IPS-18c (cell line): ENCODE results near the gene HOXD8.

Experiments
- H3K4me3 ChIP-seq: 2 replicates; pipeline ENCODE4 v1.7.0; 2013; ENCODE audit warnings: low read depth, mild to moderate bottlenecking, low read length, moderate library complexity; ENCODE audit not compliant: insufficient read depth
- H3K9me3 ChIP-seq: one replicate; pipeline ENCODE4 v1.6.1; 2013; ENCODE audit warnings: mild to moderate bottlenecking, low read length, moderate library complexity; ENCODE audit not compliant: control insufficient read depth, insufficient read depth

Gene HOXD8

DNA sequence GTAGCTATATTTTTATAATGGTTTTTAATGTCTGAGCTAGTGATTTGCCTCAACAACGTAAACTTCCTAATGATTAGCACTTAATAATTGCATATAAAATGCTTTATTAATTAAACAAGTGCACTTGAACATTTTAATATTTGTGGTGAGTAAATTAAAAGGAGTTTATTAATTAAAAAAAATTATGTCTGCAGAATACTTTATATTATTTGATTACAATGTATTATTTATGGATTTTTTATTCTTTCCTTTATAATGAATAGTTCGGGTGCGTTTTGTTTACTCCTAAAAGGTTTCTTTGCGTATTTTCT is 2.3 kb downstream of the HOXD8 start:
- no peaks in the 10 kb centered on the region for H3K9me3 ChIP-seq

GRCh38 chr2:176132205-176133171 is 3.0 kb downstream of the HOXD8 start:
- Histone ChIP-seq H3K4me3 (no peak overlapping the region), H3K9me3 (no peaks in the 10 kb centered on the region)

More for the DNA sequence above, 2.3 kb downstream of the HOXD8 start:
- no peak overlapping the region for H3K4me3 ChIP-seq

GRCh38 chr2:176133389-176133788 is 3.9 kb downstream of the HOXD8 start:
- no peak overlapping the region for H3K4me3 ChIP-seq

GRCh38 chr2:176134035-176134434 is 4.5 kb downstream of the HOXD8 start:
- Histone ChIP-seq H3K4me3 (no peak overlapping the region), H3K9me3 (no peaks in the 10 kb centered on the region)

More at GRCh38 chr2:176133389-176133788, 3.9 kb downstream of the HOXD8 start:
- H3K9me3 ChIP-seq = no peaks in the 10 kb centered on the region

GRCh38 chr2:176135035-176135440 is 5.5 kb downstream of the HOXD8 start:
- H3K4me3 ChIP-seq = no peak overlapping the region
- H3K9me3 ChIP-seq = no peaks in the 10 kb centered on the region

- Histone ChIP-seq H3K9me3 (no peaks in the 10 kb centered on the region), H3K4me3 (peak overlapping the region; percentile 44; the same call in 1 of the 2 replicates)
These were observed 7.1 kb downstream of the HOXD8 start for GRCh38 chr2:176136374-176137251.

DNA sequence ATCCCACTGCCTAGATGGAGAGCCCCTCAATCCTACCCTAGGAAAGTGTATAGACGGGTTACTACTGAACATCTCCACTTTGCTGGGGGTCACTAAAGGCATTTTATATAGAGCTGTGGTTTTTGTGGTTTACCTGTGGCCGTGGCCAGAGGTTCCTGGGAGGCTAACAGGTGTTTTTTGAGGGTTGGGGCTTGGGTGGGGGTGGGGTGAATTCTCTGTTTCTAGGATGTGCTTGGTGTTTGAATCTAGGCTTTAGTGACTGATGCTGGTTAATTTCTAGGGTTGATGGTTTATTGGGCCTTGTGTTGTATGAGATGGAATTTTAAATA is 7.7 kb downstream of the HOXD8 start:
- Histone ChIP-seq H3K4me3 (no peak overlapping the region), H3K9me3 (no peaks in the 10 kb centered on the region)

GRCh38 chr2:176137906-176138305 is 8.4 kb downstream of the HOXD8 start:
- Histone ChIP-seq H3K9me3 (no peaks in the 10 kb centered on the region), H3K4me3 (no peak overlapping the region)

DNA sequence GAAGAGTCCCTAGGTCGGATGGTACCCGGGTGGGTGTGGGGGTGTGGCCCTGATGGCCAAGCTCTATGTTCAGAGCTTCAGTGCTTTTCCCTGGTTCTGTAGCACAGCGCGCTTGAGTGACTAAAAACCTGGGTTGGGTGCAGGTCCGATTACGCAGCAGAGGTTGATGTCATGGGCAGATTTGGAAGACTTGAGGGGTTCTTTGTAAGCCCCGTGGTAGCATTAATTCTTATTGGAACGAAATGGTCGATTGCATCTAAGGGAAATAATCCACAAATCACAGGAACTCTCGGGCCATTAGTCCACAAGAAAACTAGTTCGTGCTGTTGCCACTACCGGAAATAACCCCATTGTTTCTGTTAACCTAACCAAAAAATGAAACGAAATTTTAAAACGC is 9.0 kb downstream of the HOXD8 start:
- H3K4me3 ChIP-seq = no peak overlapping the region
- no peaks in the 10 kb centered on the region for H3K9me3 ChIP-seq

DNA sequence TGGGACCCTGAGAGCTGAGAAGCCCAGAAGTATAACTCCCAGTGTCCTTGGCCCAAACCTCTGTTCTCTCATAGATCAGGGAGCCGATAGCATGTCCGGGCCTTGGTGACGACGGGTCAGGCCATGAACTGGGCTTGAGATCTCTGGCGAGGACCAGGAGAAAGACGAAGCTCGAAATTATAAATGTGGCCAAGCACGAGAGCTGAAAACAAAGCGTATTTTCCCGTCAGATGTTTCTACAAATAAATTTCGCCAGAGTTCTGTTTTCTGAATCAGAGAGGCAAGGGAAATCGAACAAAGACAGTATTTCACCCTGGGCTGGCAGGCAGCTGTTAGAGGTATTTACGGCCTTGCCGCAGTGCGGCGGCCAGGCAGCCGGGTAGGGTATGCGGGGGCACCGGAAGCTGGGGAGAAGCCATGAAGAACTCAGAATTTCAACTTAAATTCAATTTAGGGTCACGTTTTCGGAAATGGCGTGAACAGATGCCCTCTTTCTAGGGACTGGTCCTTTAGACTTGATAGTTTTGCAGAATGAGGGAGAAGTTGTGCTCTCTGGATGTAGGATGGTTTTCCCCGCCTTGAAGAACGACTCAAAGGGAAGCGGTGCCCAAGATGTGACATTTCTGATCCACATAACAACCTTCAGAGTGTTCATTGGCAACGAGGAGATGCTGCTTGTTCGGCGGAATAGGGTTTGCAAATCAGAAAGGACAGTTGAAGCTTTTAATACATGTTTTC is 9.6 kb downstream of the HOXD8 start:
- H3K4me3 ChIP-seq = no peak overlapping the region
- no peaks in the 10 kb centered on the region for H3K9me3 ChIP-seq

DNA sequence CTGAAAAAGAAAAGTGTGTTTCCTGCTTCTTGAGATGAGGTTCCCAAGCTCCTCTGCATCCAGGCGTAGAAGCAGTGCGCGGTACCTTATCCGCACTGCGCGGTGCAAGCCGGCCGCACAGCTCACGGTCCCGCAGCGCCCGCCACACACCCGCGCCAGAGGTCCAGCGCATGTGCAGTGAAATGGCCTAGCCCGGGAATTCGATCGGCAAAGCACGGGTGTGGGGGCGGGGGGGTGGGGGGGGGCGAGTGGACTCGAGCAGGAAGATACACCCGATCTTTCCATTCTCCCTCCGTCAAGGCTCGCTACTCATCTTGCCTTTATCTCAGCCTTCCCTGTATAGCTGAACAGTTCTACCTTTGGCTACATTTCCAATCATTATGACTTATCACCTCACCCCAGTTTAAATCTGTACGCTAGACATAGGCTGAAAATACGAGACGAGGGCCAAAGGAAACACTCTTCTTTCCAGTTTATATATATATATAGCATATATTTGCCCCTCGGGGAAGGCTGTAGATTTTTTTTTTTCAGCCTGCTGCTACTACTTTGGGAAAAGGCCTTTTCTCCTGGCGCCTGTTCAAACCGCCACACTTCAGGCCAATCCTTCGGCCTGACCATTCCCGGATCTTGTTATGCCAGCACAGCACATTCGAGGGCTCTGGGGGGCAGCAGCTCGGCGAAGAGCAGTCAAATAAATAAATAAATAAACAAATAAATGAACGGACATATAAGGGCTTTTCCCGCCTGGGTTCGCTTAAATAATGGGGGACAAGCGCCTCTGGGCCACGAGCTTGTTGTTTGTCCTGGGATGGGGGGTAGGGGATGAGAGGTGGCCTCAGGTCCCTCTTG is 10.4 kb downstream of the HOXD8 start:
- Histone ChIP-seq H3K9me3 (no peaks in the 10 kb centered on the region), H3K4me3 (no peak overlapping the region)

GRCh38 chr2:176140513-176141317 is 11.2 kb downstream of the HOXD8 start:
- peaks cover 3% of the 10 kb centered on the region for H3K9me3 ChIP-seq
- peak overlapping the region; percentile 62; the same call in 1 of the 2 replicates for H3K4me3 ChIP-seq

DNA sequence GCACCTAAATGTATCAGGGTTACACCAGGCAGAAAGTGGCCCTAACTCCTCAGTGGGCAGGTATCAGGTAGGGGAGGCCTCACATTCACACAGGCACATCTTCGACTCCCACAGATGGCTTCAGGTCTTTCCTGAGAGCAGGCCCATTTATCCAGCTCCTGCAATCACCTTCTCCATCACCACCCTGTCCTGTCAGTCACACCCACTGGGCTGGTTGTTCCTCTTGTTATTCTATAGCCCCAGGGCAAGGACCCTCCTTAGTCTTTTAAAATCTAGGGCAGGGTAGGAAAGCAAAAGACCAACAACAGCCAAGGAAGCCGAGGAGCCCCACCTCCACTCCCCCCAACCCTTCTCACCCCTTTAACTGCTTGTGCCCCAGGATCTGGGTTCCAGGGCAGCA is 12.8 kb downstream of the HOXD8 start:
- Histone ChIP-seq H3K9me3 (peaks cover 3% of the 10 kb centered on the region), H3K4me3 (no peak overlapping the region)

DNA sequence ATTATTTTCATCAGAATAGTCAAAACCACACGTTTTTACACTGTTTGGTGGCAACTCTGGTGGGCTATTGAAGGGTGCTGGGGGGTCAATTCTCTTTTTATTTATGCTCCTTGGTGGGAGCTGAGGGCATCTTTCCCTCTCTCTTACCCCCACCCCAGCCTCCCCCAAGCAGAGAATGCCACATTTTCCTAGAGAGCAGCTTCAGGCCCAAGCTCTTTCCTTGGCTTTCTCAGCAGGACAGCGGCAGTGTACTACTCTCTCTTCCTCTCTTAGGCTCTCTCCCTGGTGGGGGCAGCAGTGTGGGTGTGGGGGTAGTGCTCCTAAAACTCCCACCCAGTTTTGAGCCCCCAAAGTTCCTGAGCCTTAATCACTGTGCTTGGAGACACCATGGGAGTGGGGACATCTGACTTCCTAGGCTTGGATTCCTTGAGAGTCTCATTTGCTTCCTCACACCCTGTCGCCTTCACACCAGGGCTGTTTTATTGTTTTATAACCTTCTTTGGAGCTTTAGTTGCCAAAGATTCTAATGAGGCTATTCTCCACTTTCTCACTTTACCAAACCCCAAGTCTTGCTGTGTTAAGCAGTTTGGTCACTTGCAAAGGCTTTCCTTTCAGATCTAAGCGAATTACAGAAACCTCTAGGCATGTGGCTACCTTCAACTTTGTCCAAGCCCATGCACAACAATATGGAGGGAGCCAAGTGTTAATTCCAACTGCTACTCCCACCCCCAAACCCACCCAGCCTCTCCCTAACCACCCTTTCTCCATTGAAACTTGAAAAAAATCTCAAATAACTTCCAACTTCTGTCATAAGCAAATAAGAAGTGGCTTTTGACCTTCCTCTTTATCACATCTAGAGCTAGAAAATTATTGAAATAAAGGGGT is 15.8 kb downstream of the HOXD8 start:
- H3K9me3 ChIP-seq = peaks cover 3% of the 10 kb centered on the region
- H3K4me3 ChIP-seq = no peak overlapping the region

- peaks cover 3% of the 10 kb centered on the region for H3K9me3 ChIP-seq
- no peak overlapping the region for H3K4me3 ChIP-seq
These were observed 16.6 kb downstream of the HOXD8 start for GRCh38 chr2:176146101-176146500.
